Activated CD8-positive, alpha-beta memory T cell treated with anti-CD3 and anti-CD28 coated beads, Interleukin-2, amount 50 U/mL, for 4 hours (primary cell): ENCODE data around the gene SERPINA7.
"Not testable (repeated sequence)": the region's sequence is repeated elsewhere in the genome, so short reads cannot be mapped to it uniquely, and the experiment has no call there.

Source experiments
- DNase-seq: peaks from one replicate; pipeline ENCODE4 v3.0.0-alpha.2; 2020

SERPINA7 gene

GRCh38 chrX:106038625-106039024 is at the start of gene SERPINA7:
Gene SERPINA7, minus strand, starts transcription at chrX:106038727. Its CDS starts 1,669 bp downstream, at chrX:106037058.
- no peak for DNase-seq

GRCh38 chrX:106069048-106069447 is 30.5 kb upstream of the SERPINA7 start:
- DNase-seq: no peak

- DNase-seq: no peak
Observed at GRCh38 chrX:106050054-106050453, 11.5 kb upstream of the SERPINA7 start.

GRCh38 chrX:106042296-106042695 is 3.8 kb upstream of the SERPINA7 start:
- DNase-seq: no peak

- no peak for DNase-seq
Observed at GRCh38 chrX:106040861-106041260, 2.3 kb upstream of the SERPINA7 start.

GRCh38 chrX:106039920-106040319 is 1.4 kb upstream of the SERPINA7 start:
- no peak for DNase-seq

GRCh38 chrX:106037835-106038473 is 573 bp downstream of the SERPINA7 start:
- no peak for DNase-seq

GRCh38 chrX:106036716-106037115 is 1.8 kb downstream of the SERPINA7 start:
- DNase-seq: no peak

- no peak for DNase-seq
Observed at GRCh38 chrX:106035064-106035463, 3.5 kb downstream of the SERPINA7 start.

- no peak for DNase-seq
Observed at GRCh38 chrX:106023947-106024346, 14.6 kb downstream of the SERPINA7 start.

GRCh38 chrX:106022238-106022637 is 16.3 kb downstream of the SERPINA7 start:
- no peak for DNase-seq

GRCh38 chrX:106014119-106014775 is 24.3 kb downstream of the SERPINA7 start:
- DNase-seq: no peak

GRCh38 chrX:106009145-106009544 is 29.4 kb downstream of the SERPINA7 start:
- no peak for DNase-seq

GRCh38 chrX:106007815-106008214 is 30.7 kb downstream of the SERPINA7 start:
- DNase-seq: no peak

GRCh38 chrX:106005684-106006083 is 32.8 kb downstream of the SERPINA7 start:
- no peak for DNase-seq

GRCh38 chrX:106000609-106001008 is 37.9 kb downstream of the SERPINA7 start:
- DNase-seq: not testable (repeated sequence)

GRCh38 chrX:106000203-106000602 is 38.3 kb downstream of the SERPINA7 start:
- no peak for DNase-seq

GRCh38 chrX:105999294-105999693 is 39.2 kb downstream of the SERPINA7 start:
- no peak for DNase-seq

GRCh38 chrX:105988487-105988886 is 50.0 kb downstream of the SERPINA7 start:
- DNase-seq: not testable (repeated sequence)
